Tibial artery (tissue), 4 donors: ENCODE measurements around the gene MBD3L2.
"Not testable (repeated sequence)": the region's sequence is repeated elsewhere in the genome, so short reads cannot be mapped to it uniquely, and the experiment has no call there.

Source experiments
- DNase-seq, 2 donors: peaks; one replicate each; pipeline ENCODE4 v3.0.0-alpha.2; 2019
- H3K27ac ChIP-seq, 2 donors: fragments of 200-600 bp; sonication (generic) in 1 of 2; 1 replicate in 1 of 2; 2 replicates in 1 of 2; pipeline ENCODE4 v1.5.1; 2018 to 2019; ENCODE audit warnings: mild to moderate bottlenecking in 1 of 2
- H3K27me3 ChIP-seq, 2 donors: fragments of 200-600 bp; sonication (generic) in 1 of 2; one replicate each; pipeline versions ENCODE4 v1.5.1 to v1.6.0; 2016 to 2019
- H3K36me3 ChIP-seq, 3 donors: fragments of 200-600 bp; sonication (generic) in 2 of 3; one replicate each; pipeline ENCODE4 v1.5.1; 2016 to 2019; ENCODE audit warnings: mild to moderate bottlenecking in 2 of 3
- H3K4me1 ChIP-seq, 4 donors: fragments of 200-600 bp; sonication (generic) in 2 of 4; 1 replicate in 3 of 4; 2 replicates in 1 of 4; pipeline ENCODE4 v1.5.1; 2016 to 2019
- H3K4me3 ChIP-seq, 2 donors: fragments of 200-600 bp; sonication (generic) in 1 of 2; 1 replicate in 1 of 2; 2 replicates in 1 of 2; pipeline ENCODE4 v1.5.1; 2018 to 2019; ENCODE audit warnings: mild to moderate bottlenecking in 2 of 2
- H3K9me3 ChIP-seq, 3 donors: fragments of 200-600 bp; sonication (generic) in 1 of 3; one replicate each; pipeline ENCODE4 v1.5.1; 2016 to 2019
- CTCF ChIP-seq, 2 experiments: fragments of 200-600 bp in 1 of 2; fragments of 450-650 bp in 1 of 2; IDR thresholded peaks; one replicate each; pipeline ENCODE4 v1.5.1; 2017 to 2019; ENCODE audit warnings: antibody characterized with exemption in 2 of 2, mild to moderate bottlenecking in 1 of 2, moderate library complexity in 1 of 2
- intact Hi-C: fragments of 100-400 bp; cut with DNase I; formaldehyde crosslinking; loops from one replicate; pipeline ENCODE4 v1.15.0; 2023; ENCODE audit warnings: low total_unique reads

The MBD3L2 gene

GRCh38 chr19:7007859-7008258 lies 41.3 kb upstream of the MBD3L2 start:
- H3K9me3 ChIP-seq: no peaks in the 10 kb centered on the region
- H3K4me1 ChIP-seq: no peaks in the 10 kb centered on the region
- no peaks in the 10 kb centered on the region for H3K27me3 ChIP-seq
- no peaks in the 10 kb centered on the region for H3K36me3 ChIP-seq
- H3K4me3 ChIP-seq: no peak overlapping the region
- no peak for TF ChIP-seq CTCF (IDR thresholded peaks at IDR 0.05)
- H3K27ac ChIP-seq: no peak overlapping the region
- intact Hi-C loops: no loop called here
- no peak for DNase-seq

- Histone ChIP-seq H3K27me3 (no peaks in the 10 kb centered on the region), H3K4me3 (no peak overlapping the region), H3K36me3 (no peaks in the 10 kb centered on the region), H3K27ac (no peak overlapping the region), H3K4me1 (no peaks in the 10 kb centered on the region), H3K9me3 (no peaks in the 10 kb centered on the region)
- TF ChIP-seq CTCF (IDR thresholded peaks at IDR 0.05): no peak
- intact Hi-C loops: no loop called here
- no peak for DNase-seq
Observed at GRCh38 chr19:7010722-7011593, 38.2 kb upstream of the MBD3L2 start.

GRCh38 chr19:7013678-7014077 lies 35.4 kb upstream of the MBD3L2 start:
- no peaks in the 10 kb centered on the region for H3K36me3 ChIP-seq
- no peak for DNase-seq
- H3K27me3 ChIP-seq: no peaks in the 10 kb centered on the region
- intact Hi-C loops: no loop called here
- H3K9me3 ChIP-seq: no peaks in the 10 kb centered on the region
- no peak overlapping the region for H3K27ac ChIP-seq
- TF ChIP-seq CTCF (IDR thresholded peaks at IDR 0.05): no peak
- H3K4me1 ChIP-seq: no peaks in the 10 kb centered on the region
- no peak overlapping the region for H3K4me3 ChIP-seq

- intact Hi-C loops: no loop called here
- Histone ChIP-seq H3K4me3 (no peak overlapping the region), H3K4me1 (no peaks in the 10 kb centered on the region), H3K27me3 (no peaks in the 10 kb centered on the region), H3K9me3 (no peaks in the 10 kb centered on the region), H3K27ac (no peak overlapping the region), H3K36me3 (no peaks in the 10 kb centered on the region)
- TF ChIP-seq CTCF (IDR thresholded peaks at IDR 0.05): no peak
- DNase-seq: no peak
Observed at GRCh38 chr19:7018828-7019227, 30.3 kb upstream of the MBD3L2 start.

- H3K36me3 ChIP-seq, DNase-seq, H3K27me3 ChIP-seq, H3K27ac ChIP-seq, H3K4me3 ChIP-seq, H3K9me3 ChIP-seq, intact Hi-C loops, H3K4me1 ChIP-seq: not testable (repeated sequence)
Observed at GRCh38 chr19:7021331-7021730, 27.8 kb upstream of the MBD3L2 start, which contains the start of gene MBD3L2B. Gene MBD3L2B, minus strand, starts transcription at chr19:7021431. Its CDS starts 34 bp downstream, at chr19:7021397.

GRCh38 chr19:7028790-7029189 lies 20.3 kb upstream of the MBD3L2 start:
- H3K27me3 ChIP-seq, H3K4me3 ChIP-seq, H3K36me3 ChIP-seq, DNase-seq, intact Hi-C loops, H3K9me3 ChIP-seq, H3K4me1 ChIP-seq, H3K27ac ChIP-seq: not testable (repeated sequence)

- H3K9me3 ChIP-seq, intact Hi-C loops, H3K36me3 ChIP-seq, H3K27ac ChIP-seq, H3K4me1 ChIP-seq, H3K27me3 ChIP-seq, DNase-seq, H3K4me3 ChIP-seq: not testable (repeated sequence)
Observed at GRCh38 chr19:7030278-7030677, 18.8 kb upstream of the MBD3L2 start, which contains the start of gene MBD3L5. Gene MBD3L5, plus strand, starts transcription at chr19:7030578. Its CDS starts 34 bp downstream, at chr19:7030612.

- H3K4me3 ChIP-seq, H3K4me1 ChIP-seq, H3K36me3 ChIP-seq, intact Hi-C loops, H3K27ac ChIP-seq, DNase-seq, H3K27me3 ChIP-seq, H3K9me3 ChIP-seq: not testable (repeated sequence)
Observed at GRCh38 chr19:7040079-7040478, 9.0 kb upstream of the MBD3L2 start, which contains the start of gene MBD3L4. Gene MBD3L4, minus strand, starts transcription at chr19:7040179. Its CDS starts 35 bp downstream, at chr19:7040144.

GRCh38 chr19:7041563-7041962 lies 7.6 kb upstream of the MBD3L2 start:
- H3K27me3 ChIP-seq, H3K4me1 ChIP-seq, H3K36me3 ChIP-seq, H3K4me3 ChIP-seq, intact Hi-C loops, H3K9me3 ChIP-seq, H3K27ac ChIP-seq, DNase-seq: not testable (repeated sequence)

- intact Hi-C loops, H3K9me3 ChIP-seq, H3K4me3 ChIP-seq, DNase-seq, H3K27me3 ChIP-seq, H3K27ac ChIP-seq, H3K36me3 ChIP-seq, H3K4me1 ChIP-seq: not testable (repeated sequence)
Observed at GRCh38 chr19:7051421-7051820, 2.3 kb downstream of the MBD3L2 start.
